RKO (cell line): Measurements from ENCODE around the gene VPS54.
"Not testable (repeated sequence)": the region's sequence is repeated elsewhere in the genome, so short reads cannot be mapped to it uniquely, and the experiment has no call there.

Experiments
- DNase-seq: peaks from one replicate; pipeline ENCODE4 v3.0.0-alpha.2; 2016; ENCODE audit warnings: low spot score

VPS54 gene

DNA sequence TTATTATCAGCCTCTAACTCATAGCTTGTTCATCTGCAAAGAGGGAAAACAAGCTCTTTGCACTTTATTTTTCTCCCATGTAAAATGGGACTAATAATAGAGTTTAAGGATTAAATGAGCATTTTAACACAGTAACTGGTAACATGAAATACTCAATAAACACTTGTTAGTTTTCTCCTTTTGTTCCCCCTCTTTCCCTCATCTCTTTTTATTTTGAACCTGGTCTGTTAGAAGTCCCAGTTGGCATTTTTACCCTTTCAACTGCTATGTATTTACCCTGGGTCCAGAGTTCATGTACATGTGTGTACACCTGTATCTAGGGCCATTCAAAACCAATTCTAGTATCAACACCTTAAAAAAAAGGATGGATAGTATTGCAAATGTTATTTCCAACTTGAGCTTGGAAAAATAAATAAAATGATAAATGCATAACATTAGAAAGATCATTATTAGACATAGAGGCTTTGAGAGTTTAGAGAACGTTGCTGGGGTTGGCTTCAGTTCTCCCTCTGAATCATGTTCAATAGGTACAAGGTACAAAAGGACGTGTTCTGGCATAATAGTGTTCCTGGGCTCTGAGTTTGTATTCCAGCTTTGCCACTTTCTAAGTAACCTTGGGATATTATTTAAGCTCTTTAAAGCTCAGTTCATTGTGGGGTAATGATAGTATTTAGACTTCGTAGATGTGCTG is 5.2 kb upstream of the VPS54 start:
- DNase-seq: no peak

DNA sequence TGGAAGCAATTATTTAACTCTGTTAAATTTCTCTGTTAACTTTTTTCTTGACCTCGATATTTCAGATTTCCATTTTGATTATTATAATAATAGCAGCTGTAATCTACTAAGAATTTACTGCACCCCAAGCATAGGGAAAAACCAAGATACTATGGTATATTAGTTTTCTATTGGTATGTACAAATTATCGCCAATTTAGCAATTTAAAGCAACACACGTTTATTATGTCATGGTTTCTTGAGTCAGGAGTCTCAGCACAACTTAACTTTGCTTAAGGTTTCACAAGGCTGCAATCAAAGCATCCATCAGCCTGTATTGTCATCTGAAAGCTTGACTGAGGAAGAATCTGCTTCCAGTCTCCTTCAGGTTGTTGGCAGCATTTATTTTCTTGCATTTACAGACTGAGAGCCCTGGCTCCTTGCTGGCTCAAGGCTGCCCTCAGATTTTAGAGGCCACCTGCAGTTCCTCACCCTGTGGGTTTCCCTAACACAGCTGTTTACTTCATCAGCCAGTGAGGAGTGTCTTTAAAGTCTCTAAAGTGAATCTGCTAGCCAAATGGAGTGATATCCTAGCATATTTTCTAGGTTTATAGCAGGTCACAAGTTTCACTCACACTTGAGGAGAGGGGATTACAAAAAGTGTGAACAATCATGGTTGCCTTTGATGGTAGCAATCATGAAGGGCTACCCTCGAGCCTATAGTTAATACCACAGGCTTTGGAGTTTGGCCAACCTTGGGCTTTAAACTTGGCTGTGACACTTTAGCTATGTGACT is 4.4 kb upstream of the VPS54 start:
- DNase-seq: peak; percentile 23

DNA sequence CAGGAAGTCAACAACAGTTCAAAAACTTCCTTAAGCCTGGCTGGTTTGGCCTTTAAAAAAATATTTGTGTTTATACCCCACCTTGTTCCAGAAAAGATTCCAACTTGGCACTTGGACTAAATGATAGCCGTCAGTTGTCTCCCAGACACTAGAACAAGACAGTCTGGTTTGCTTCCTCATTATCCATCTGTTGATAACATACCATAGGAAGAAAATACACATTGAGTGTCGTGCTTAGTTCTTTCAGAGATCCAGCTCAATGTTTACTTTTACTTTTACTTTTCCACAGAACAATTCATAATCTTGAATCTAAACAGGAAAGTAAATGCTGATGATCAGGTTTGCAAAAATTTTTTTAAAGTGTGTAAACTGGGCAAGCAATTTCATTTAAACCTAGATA is 2.4 kb upstream of the VPS54 start:
- DNase-seq: no peak

DNA sequence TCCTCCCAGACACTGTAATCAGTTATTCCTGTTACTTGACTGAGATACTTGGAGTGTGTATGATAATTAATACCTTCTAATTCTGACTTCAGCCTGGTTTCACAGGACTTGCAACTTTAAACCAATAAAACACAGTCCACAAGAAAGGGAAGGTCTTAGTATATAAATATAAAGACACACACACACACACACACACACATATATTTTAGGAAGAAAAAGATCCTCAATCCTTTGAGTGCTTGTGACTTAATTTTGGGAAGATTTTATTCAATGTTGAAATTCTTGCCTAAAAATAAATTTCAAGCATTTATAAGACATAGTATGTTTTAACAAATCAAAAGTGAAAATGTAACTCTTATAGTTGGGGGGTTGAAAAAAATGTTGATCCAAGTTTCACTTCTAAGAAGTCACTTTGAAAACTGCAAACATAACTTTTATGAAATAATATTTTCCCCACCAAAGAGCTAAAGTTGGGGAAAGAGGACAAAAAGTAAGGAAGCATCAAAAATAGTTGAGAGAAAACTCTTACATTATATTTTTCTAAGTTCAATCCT is 824 bp upstream of the VPS54 start:
- DNase-seq: no peak

DNA sequence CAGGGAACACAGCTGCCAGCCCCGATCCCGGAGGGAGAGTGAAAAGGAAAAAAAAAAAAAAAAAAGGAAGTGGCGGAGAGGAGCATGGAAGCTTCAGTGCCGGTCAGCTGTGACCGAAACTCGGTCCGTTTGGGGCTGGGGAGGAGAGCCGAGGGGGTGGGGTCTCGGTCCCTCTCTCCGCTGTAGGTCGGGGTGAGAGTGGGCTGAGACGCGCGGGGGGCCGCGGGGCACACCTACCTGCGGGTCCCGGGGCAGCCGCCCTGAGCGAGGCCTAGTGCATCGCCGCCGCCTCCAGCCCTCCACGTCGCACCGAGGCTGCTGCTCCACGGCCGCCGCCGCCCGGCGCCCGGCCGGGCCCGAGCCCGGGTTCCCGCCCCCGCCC is 536 bp downstream of the VPS54 start:
- DNase-seq: peak; percentile 58

DNA sequence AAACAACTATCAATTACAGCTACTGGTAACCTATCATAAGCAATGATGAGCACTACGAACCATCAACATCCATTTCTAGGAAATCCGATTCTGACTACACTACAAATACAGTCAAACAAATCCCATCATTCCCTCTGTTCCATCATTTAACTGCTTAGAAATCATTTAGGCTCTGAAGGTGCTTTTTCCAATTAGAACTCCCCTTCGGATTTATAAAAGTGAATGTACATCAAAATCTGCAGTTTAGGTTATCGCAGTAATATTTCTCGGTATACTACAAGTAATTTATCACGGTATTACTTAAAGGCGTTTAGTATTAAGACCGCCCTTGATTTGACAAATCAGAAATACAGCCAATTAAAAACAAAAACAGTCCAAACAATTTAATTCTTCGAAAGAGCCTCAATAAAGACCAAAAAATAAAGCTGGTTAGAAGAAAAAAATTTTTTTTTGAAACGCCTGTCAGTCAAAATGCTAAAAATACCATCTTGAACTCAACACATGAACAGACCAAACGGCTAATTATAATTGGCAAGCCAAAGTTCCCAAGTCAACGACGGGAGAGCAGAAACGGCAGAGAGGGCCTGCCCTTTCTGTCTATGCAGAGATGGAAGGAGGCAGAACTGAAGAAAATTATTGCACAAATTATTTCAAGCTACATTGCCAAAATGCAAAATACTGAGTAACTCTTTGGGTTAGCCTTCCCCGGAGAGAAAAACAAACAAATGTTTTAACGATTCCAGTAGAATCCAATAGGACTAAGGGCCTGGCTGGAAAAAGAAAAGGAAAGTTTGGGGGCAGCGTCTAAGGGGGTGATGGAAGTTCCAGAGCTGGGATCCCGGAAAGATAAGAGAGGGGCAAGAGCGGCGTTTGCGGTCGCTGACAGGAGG is 1.2 kb downstream of the VPS54 start:
- peak; percentile 72 for DNase-seq

DNA sequence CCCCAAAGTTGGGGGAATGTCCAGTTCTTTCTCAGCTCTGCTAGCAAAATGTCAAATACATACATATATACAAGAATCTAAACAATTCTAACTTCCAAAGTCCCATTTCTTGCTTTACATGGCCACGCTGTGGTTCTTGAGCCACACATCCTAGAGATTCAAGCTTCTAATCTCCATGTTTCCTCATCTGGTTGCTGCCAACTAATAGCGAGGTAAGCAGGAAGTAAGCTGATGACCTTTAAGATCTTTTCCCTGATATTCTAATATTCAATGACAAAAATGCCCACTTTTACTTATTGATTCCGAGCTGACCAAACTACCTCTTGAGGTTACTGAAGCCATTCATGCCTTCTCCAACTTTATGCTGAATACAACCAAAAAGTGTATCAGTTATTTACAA is 3.3 kb downstream of the VPS54 start:
- peak; percentile 57 for DNase-seq

DNA sequence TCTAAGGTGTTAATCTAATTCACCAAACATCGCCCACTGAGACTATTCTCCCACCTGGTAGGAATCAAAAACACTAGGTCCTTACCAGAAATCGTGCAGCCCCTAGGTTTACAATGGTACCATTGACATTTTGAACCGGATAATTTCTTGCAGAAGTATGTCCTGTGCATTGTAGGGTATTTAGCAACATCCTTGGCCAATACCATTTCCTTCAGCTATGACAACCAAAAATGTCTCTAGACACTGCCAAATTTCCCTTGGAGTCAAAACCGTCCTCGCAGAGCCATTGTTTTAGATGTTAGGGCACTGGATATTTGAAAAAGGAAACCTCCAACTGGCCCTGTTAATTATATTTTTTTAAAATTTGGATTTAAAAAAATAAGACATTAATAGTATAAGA is 3.8 kb downstream of the VPS54 start:
- no peak for DNase-seq

DNA sequence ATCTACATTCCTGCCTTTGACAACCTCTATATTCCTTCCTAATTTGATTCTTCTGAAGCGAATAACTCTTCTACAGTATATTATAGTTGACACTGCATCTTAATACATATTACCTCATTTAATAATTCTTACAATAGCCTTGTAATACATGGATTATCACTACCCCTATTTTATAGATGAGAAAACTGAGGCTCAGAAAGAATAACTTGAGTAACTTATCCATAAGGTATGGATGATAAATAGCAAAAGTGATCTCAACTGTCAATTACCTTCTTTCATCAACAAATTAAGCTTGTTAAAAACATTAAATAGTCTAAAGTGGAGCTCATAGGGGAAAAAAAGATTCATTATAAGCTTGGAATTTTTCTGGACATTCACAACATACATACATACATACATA is 4.6 kb downstream of the VPS54 start:
- no peak for DNase-seq

DNA sequence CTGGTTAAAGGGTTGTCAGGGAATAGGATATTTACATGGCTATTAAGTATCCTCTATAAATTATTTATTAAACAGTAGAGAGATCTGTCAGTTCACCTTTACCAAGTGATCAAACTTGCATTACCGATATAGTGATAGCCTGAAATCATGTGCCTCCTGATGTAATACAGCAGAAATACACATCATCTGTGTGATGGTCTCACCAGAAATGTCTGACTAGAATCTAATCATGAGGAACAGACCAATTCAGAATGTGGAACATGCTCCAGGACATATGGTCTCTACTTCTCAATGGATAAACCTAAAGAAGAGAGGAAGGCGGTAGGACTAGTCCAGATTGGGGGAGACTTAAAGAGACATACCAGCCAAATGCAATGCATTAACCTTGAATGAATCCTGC is 6.2 kb downstream of the VPS54 start:
- no peak for DNase-seq

DNA sequence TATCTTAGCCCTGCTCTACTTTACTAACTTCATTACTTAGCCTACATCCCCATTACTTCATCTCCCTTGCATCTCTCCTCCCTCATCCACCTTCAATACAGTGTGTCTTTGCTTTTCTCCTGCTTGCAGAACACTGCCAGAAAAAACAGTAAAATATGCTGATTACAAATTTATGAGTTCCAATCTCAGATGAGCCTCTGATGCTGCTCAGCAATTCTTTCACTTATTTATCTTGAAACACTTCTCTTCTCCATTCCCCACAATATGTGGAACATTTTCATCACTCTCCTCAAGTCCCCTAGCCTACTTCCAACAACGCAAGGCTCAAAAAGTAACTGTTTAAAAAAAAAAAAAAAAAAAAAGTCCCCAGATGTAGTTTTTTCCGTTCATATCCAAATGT is 7.1 kb downstream of the VPS54 start:
- DNase-seq: no peak

DNA sequence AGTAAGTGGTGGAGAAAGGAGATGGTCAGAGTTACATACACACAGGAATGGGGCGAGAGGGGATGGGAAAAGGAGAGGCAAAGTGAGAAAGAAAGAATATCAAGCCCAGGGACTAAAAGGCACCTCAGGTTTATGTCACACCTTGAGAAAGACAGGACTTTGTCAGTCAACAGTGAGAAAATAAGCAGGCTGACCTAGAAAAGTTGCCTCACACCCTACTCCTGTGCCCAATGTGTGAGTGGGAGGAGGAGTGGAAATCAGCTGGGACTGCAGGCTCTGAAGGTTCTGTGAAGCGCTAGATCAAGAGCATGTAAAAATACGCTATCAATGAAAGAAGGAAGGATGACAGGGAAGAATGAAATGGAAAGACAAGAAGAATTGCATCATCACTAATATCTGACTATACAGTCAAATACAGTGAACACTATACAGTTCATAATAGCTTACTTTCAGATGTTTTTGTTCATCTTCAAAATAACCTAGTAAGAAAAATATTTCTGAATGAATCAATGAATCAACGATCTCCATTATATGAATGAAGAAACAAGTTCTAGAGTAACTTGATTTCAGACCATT is 10.7 kb downstream of the VPS54 start:
- DNase-seq: no peak

DNA sequence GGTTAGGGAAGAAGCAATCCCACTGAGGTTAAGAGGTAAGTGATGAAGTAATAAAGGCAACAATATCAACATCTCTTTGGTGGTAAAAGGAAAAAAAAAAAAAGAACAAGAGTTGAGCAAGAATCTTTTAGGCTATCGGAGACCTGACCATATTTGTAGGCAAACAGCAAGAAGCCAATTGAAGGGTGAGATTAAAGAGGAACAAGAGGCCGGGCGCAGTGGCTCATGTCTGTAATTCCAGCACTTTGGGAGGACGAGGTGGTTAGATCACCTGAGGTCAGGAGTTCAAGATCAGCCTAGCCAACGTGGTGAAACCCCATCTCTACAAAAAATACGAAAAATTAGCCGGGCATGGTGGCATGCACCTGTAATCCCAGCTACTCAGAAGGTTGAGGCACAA is 11.3 kb downstream of the VPS54 start:
- DNase-seq: no peak

DNA sequence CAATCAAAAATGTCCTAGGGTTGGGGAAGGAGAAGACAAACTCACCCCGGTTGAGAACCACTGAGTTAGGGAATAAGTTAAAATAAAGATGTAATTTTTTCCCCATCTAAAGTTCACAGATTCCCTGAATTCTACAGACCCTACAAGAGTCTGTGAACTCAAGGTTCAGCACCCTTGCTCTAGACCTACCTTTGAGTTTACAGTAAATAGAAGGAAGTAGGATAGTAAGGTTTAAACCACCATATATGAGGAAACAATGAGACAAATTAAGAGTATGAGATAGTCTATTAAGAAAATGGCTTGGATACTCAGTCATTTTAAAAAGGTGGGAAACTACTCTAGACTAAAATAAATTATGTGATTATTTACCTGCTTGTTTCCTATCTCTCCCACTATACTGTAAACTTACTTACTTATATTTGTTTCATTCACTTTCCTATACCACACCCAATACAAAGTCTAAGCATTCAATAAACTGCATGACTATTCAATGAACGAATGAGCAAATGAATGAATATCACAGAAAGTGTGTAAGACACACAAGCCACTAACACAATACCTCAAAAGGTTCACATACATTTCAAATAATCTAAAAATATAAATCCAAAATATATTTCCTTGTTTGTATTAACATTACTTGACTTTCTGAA is 13.4 kb downstream of the VPS54 start:
- no peak for DNase-seq

DNA sequence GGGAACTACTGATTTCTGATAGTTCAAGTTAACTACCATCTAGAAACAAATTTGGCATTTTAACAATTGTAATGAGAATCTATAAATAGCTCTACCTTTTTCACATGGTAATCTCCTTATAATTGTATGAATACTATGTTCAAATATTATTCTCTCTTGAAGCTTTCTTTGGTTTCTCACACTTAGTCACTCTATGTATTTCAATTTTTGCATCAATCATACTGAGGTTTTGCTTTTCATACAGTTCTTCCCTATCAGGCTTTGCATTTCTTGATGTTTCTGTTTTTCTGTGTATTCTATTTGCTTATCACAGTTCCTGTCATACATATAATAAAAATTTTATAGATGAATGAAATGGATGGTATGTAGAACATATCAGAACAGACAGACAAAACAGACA is 16.0 kb downstream of the VPS54 start:
- DNase-seq: no peak

DNA sequence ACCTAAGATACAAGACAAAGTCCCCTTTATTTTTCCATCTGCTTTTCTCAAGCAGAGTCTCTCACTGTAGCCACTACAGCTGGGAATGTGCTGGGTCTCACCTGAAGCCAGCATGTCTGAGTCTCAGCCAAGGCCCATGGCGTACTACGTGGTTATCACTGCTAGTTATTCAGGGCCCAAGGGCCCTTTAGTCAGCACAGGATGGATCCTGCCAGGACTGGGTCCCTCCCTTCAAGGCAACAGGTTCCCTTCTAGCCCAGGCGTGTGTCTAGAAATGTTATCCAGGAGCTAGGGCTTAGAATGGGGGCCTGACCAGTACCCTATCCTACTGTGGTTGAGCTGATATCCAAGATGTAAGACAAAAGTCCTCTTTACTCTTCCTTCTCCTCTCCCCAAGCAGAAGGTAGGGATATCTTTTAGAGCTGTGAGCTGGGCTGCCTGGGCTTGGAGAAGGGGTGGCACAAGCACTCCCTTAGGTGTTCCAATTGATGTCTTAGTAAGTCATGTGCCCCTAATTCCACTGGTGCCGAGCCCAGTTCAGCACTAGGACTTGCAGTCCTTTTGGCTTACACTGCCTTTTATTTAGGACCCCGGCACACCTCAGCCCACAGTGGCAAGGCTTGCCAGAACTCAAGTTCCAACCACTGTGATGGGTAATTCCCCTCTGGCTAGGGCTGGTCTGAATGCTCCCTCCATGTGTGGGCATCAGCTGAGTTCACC is 17.7 kb downstream of the VPS54 start:
- DNase-seq: no peak

DNA sequence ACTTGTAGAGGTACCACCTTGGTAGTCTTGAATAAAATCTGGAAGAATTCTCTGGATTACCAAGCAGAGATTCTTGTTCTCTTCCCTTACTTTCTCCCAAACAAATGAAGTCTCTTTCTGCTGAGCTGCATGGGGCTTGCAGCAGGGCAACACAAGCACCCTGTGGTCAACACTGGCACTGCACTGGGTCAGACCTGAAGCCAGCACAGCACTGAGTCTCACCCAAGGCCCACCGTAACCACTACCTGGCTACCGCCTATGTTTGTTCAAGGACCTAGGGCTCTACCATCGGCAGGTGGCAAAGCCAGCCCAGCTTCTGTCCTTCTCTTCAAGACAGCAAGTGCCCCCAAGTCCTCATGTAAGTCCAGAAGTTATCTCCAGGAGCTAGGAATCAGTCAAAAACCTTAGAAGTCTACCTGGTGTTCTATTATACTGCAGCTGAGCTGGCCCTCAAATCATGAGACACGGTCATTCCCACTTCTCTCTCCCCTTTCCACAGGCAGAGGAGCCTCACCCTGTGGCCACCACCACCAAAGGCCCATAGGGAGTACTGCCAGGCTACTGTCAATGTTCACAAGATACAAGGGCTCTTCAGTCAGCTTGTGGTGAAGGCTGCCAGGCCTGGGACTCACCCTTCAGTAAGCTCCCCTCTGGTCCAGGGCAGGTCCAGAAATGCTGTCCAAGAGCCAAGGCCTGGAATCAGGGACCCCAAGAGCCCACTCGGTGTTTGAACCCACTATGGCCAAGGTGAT is 18.4 kb downstream of the VPS54 start:
- no peak for DNase-seq

DNA sequence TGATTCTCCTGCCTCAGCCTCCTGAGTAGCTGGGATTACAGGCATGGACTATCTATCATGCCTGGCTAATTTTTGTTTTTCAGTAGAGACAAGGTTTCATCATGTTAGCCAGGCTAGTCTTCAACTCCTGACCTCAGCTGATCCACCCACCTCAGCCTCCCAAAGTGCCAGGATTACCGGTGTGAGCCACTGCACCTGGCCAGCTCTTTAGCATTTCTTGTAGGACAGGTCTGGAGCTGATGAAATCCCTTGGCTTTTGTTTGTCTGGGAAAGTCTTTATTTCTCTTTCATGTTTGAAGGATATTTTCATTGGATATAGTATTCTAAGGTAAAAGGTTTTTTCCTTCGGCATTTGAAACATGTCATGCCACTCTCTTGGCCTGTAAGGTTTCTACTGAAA is 20.2 kb downstream of the VPS54 start:
- DNase-seq: no peak

DNA sequence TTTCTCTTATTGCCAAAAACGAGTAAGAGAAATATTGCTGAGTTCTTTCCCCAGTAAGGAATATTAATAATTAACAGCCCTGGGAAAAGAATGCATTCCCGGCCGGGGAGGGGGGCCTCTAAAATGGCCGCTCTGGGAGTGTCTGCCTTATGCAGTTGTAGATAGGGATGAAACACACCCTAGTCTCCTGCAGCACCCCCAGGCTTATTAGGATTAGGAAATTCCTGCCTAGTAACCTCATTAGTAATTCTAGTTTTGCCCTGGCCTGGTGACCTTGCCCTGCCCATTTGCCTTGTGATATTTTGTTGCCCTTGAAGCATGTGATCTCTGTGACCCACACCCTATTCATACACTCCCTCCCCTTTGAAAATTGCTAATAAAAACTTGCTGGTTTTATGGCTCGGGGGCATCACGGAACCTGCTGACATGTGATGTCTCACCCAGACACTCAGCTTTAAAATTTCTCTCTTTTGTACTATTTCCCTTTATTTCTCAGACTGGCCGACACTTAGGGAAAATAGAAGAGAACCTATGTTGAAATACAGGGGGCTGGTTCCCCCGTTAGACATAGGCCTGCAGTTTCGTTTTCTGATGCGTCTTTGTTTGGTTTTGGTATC is 22.5 kb downstream of the VPS54 start:
- not testable (repeated sequence) for DNase-seq
